Progenitor cell of endocrine pancreas (in vitro differentiated cells): ENCODE measurements around the gene HCFC1R1. TPM values are rescaled to one million over a fixed set of nuclear protein-coding genes. Genes with fewer than 3 reads are reported as not detected.

ENCODE experiments used
- DNase-seq: peaks from one replicate; pipeline ENCODE4 v3.0.0; 2021; ENCODE audit warnings: low spot score; ENCODE audit not compliant: unreplicated experiment
- H3K27ac Mint-ChIP-seq: 2 replicates; pipeline ENCODE4 v1.8.0; 2021; ENCODE audit warnings: mild to moderate bottlenecking, moderate library complexity, mixed read lengths
- H3K27me3 Mint-ChIP-seq: 2 replicates; pipeline ENCODE4 v1.8.0; 2021; ENCODE audit warnings: mixed read lengths
- H3K36me3 Mint-ChIP-seq: 2 replicates; pipeline ENCODE4 v1.8.0; 2022; ENCODE audit warnings: mixed read lengths; ENCODE audit not compliant: insufficient read depth
- H3K4me1 Mint-ChIP-seq: 2 replicates; pipeline ENCODE4 v1.8.0; 2021; ENCODE audit warnings: low read depth, mixed read lengths
- H3K4me3 Mint-ChIP-seq: 2 replicates; pipeline ENCODE4 v1.8.0; 2021; ENCODE audit warnings: low read depth, mild to moderate bottlenecking, moderate library complexity, mixed read lengths
- H3K9me3 Mint-ChIP-seq: 2 replicates; pipeline ENCODE4 v1.8.0; 2021; ENCODE audit warnings: low read depth, mixed read lengths
- total RNA-seq: library from RNA; stranded (reverse); gene quantifications from 2 replicates; pipeline ENCODE4 v1.2.1, GENCODE V29; 2021
- TF ChIP-seq, protein P1 (sequence below): fragments of 200-600 bp; sonication (generic); IDR thresholded peaks from one replicate; pipeline ENCODE4 v1.5.0; 2021; ENCODE audit warnings: antibody characterized with exemption, mild to moderate bottlenecking; ENCODE audit not compliant: unreplicated experiment

The HCFC1R1 gene
- total RNA-seq, 1 donor from 2014 or later = 22.4 TPM

GRCh38 chr16:3051494-3051893, 27.8 kb upstream of the HCFC1R1 start:
- H3K4me1 Mint-ChIP-seq = peaks cover 7% of the 10 kb centered on the region
- H3K36me3 Mint-ChIP-seq = peaks cover 11% of the 10 kb centered on the region
- TF ChIP-seq, protein P1, sequence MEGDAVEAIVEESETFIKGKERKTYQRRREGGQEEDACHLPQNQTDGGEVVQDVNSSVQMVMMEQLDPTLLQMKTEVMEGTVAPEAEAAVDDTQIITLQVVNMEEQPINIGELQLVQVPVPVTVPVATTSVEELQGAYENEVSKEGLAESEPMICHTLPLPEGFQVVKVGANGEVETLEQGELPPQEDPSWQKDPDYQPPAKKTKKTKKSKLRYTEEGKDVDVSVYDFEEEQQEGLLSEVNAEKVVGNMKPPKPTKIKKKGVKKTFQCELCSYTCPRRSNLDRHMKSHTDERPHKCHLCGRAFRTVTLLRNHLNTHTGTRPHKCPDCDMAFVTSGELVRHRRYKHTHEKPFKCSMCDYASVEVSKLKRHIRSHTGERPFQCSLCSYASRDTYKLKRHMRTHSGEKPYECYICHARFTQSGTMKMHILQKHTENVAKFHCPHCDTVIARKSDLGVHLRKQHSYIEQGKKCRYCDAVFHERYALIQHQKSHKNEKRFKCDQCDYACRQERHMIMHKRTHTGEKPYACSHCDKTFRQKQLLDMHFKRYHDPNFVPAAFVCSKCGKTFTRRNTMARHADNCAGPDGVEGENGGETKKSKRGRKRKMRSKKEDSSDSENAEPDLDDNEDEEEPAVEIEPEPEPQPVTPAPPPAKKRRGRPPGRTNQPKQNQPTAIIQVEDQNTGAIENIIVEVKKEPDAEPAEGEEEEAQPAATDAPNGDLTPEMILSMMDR = no peak
- H3K9me3 Mint-ChIP-seq = no peaks in the 10 kb centered on the region
- DNase-seq = no peak
- no peak overlapping the region for H3K4me3 Mint-ChIP-seq
- H3K27me3 Mint-ChIP-seq = peaks cover 49% of the 10 kb centered on the region
- peak overlapping the region; percentile 34 for H3K27ac Mint-ChIP-seq

- Mint-ChIP-seq H3K9me3 (no peaks in the 10 kb centered on the region), H3K4me3 (no peak overlapping the region), H3K27me3 (peaks cover 49% of the 10 kb centered on the region), H3K4me1 (peaks cover 7% of the 10 kb centered on the region), H3K27ac (no peak overlapping the region), H3K36me3 (peaks cover 11% of the 10 kb centered on the region)
- TF ChIP-seq, protein P1 = no peak
- DNase-seq = no peak
Observed at GRCh38 chr16:3051009-3051408, 27.3 kb upstream of the HCFC1R1 start.

- Mint-ChIP-seq H3K4me3 (no peak overlapping the region), H3K36me3 (peaks cover 11% of the 10 kb centered on the region), H3K4me1 (peaks cover 7% of the 10 kb centered on the region), H3K9me3 (no peaks in the 10 kb centered on the region), H3K27me3 (peaks cover 49% of the 10 kb centered on the region), H3K27ac (no peak overlapping the region)
- TF ChIP-seq, protein P1 = no peak
- DNase-seq = no peak
Observed at GRCh38 chr16:3050487-3050886, 26.7 kb upstream of the HCFC1R1 start.

- H3K36me3 Mint-ChIP-seq = peaks cover 11% of the 10 kb centered on the region
- H3K4me3 Mint-ChIP-seq = no peak overlapping the region
Observed at GRCh38 chr16:3049921-3050481, 26.3 kb upstream of the HCFC1R1 start.

DNA sequence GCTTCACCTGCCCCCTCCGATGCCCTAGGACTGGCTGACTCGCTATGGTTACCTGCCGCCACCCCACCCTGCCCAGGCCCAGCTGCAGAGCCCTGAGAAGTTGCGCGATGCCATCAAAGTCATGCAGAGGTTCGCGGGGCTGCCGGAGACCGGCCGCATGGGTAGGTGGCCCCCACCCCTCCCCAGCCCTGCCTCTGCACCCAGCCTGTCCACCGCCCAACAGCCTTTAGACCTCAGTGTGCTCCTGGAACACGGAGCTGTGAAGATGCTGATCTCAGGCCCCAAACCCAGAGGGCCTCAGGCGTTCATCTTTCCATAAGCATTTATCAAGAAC, 23.6 kb upstream of the HCFC1R1 start:
- Mint-ChIP-seq H3K9me3 (no peaks in the 10 kb centered on the region), H3K4me1 (peaks cover 9% of the 10 kb centered on the region), H3K27ac (no peak overlapping the region), H3K27me3 (peaks cover 72% of the 10 kb centered on the region), H3K36me3 (peaks cover 2% of the 10 kb centered on the region), H3K4me3 (no peak overlapping the region)
- TF ChIP-seq, protein P1 = no peak
- DNase-seq = no peak

More at GRCh38 chr16:3049921-3050481, 26.3 kb upstream of the HCFC1R1 start:
- Mint-ChIP-seq H3K27me3 (peaks cover 54% of the 10 kb centered on the region), H3K4me1 (peaks cover 9% of the 10 kb centered on the region), H3K27ac (no peak overlapping the region), H3K9me3 (no peaks in the 10 kb centered on the region)
- TF ChIP-seq, protein P1 = no peak
- DNase-seq = no peak
